GM18861 (cell line): ENCODE measurements around the gene HNRNPL.

Experiments
- ATAC-seq: cut with Tn5 transposase; IDR thresholded peaks from one replicate; pipeline ENCODE4 v1.9.1; 2021; ENCODE audit not compliant: unreplicated experiment

The HNRNPL gene

GRCh38 chr19:38846097-38846496 lies 3.7 kb downstream of the HNRNPL start:
- ATAC-seq: no peak

GRCh38 chr19:38845374-38846024 lies 4.3 kb downstream of the HNRNPL start:
- ATAC-seq: no peak

GRCh38 chr19:38844093-38844686 lies 5.6 kb downstream of the HNRNPL start:
- ATAC-seq: no peak

- no peak for ATAC-seq
Observed at GRCh38 chr19:38843175-38843758, 6.5 kb downstream of the HNRNPL start.

GRCh38 chr19:38842439-38843174 lies 7.2 kb downstream of the HNRNPL start:
- no peak for ATAC-seq

GRCh38 chr19:38841787-38842438 lies 7.9 kb downstream of the HNRNPL start:
- no peak for ATAC-seq

GRCh38 chr19:38841180-38841766 lies 8.5 kb downstream of the HNRNPL start:
- no peak for ATAC-seq

GRCh38 chr19:38840583-38840968 lies 9.2 kb downstream of the HNRNPL start:
- ATAC-seq: no peak

GRCh38 chr19:38839816-38840582 lies 9.8 kb downstream of the HNRNPL start:
- no peak for ATAC-seq

- no peak for ATAC-seq
Observed at GRCh38 chr19:38838986-38839761, 10.6 kb downstream of the HNRNPL start.

GRCh38 chr19:38838208-38838985 lies 11.4 kb downstream of the HNRNPL start:
- no peak for ATAC-seq

GRCh38 chr19:38837656-38838121 lies 12.1 kb downstream of the HNRNPL start:
- no peak for ATAC-seq

- ATAC-seq: no peak
Observed at GRCh38 chr19:38836983-38837626, 12.7 kb downstream of the HNRNPL start.

GRCh38 chr19:38836159-38836982 lies 13.4 kb downstream of the HNRNPL start:
- ATAC-seq: no peak

GRCh38 chr19:38834590-38834989 lies 15.2 kb downstream of the HNRNPL start:
- ATAC-seq: no peak

GRCh38 chr19:38834104-38834490 lies 15.7 kb downstream of the HNRNPL start:
- ATAC-seq: no peak

- no peak for ATAC-seq
Observed at GRCh38 chr19:38833092-38833425, 16.7 kb downstream of the HNRNPL start.
